GM19395 (cell line): ENCODE results near the gene SYPL1.

Experiments
- ATAC-seq: cut with Tn5 transposase; IDR thresholded peaks from one replicate; pipeline ENCODE4 v1.9.1; 2021; ENCODE audit warnings: mild to moderate bottlenecking, moderate library complexity; ENCODE audit not compliant: unreplicated experiment

The SYPL1 gene

DNA sequence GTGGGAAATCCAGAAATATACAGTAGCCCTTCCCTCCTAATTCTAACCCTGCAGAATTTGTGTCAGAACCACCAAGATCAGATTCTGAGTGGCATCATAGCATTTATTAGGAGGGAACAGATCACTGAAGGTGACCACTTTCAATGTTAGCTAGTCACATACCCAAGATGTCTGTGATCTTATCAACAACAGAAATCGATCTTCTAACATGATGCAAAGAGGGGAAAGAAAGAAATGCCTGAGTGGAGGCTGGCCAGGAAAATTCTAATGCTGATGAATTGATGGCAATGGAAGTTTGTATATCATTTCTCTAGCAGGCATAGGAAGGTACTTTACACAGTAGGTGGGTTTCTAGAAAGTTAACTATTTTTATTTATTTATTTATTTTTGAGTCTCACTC lies 10.6 kb upstream of the SYPL1 start:
- ATAC-seq = no peak

GRCh38 chr7:106121189-106121810 lies 9.2 kb upstream of the SYPL1 start:
- no peak for ATAC-seq

- no peak for ATAC-seq
Measured at GRCh38 chr7:106120500-106120899, 8.4 kb upstream of the SYPL1 start.

GRCh38 chr7:106119719-106120118 lies 7.6 kb upstream of the SYPL1 start:
- ATAC-seq = no peak

GRCh38 chr7:106117786-106118544 lies 5.9 kb upstream of the SYPL1 start:
- ATAC-seq = no peak

DNA sequence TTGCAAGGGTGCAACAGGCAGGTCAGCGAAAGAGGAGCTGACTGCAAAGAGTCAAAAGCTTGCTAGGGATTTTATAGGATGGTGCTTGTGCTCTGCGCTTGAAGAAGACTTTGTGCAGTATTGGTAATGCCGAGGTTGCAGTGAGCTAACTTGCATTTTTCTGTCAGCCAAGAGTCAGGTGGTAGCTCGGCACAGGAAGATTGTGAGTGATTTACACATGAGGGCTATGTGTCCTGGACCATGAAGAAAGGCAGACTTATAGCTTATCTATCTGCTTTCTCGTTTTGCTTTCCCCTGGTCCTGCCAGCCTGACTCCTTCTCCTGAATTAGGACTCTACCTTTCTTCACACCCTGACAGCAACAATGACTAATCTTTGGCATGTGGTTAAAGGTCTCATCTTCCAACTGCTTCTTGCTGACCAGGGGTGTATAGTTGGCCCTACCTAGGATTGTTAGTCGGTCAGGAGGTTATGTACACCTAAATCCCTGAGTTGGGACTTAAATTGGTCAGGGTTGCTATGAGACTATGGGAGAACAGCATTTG lies 4.1 kb upstream of the SYPL1 start:
- ATAC-seq = no peak

DNA sequence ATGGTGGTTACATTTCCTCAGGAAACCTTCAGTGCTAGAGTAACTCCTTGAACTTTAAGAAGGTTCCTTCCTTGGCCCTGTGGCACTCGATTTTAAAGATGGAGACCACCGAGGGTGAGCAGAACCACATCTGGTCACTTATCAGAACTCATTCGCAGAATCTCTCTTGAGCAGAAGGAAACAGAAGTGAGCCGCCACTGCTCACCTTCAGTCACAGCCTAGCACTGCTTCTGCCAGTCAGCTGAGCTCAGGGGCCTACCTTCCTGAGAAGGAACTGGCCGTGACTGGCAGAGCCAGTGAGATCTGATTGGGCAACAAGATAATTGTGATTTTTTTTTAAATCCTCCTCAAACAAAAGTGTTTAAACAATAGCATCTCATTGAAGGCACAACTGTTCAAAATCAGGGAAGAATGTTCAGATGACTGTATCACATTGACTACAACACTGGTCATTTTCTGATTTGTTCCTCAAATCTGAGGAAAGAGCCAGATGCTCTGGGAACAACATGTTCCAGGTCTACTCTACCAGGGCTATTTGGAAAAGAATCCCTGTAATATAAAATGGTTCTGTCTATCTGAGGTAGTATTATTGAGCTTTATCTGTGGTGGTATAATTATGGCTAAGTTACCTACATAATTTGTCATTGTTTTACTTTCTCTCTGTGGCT lies 2.7 kb upstream of the SYPL1 start:
- ATAC-seq = no peak

GRCh38 chr7:106112972-106113421 lies 885 bp upstream of the SYPL1 start:
- no peak for ATAC-seq

- ATAC-seq = peak; percentile 31
Measured at GRCh38 chr7:106111655-106112117, 426 bp downstream of the SYPL1 start.

DNA sequence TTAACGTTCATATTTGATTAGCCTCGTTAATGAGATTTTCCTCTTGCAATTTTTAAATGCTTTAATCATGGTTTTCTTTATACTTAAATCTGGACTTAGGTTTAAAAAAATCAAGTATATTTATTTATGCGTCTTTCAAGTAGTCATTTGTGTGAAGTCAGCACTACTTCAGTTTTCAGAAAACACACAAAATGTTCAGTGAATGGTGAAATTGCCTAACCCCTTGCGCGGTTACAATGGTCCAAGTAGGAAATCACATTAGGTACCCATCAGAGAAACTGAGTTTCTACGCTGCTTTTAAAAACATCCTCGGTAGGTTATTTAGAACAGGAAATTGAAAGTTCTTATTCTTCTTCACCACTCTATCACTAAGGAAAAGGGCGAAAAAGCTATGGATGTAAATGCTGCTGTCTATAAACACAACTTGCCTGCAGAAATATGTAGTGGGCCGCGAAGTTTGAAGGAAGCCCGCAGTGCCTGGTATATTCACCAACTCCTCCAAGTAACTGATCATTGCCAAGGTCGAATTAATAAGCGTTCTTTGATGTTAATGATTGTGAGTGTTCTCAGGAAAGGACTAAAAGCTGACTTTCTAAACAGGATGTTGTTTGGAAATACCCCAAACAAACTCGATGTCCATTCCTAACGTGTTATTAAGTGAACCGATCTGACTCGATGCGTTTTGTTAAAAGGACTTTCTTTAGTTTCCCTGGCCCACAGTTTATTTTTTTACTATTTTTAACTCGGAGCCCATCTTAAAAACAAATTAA lies 1.0 kb downstream of the SYPL1 start:
- ATAC-seq = no peak

GRCh38 chr7:106110238-106110560 lies 1.9 kb downstream of the SYPL1 start:
- ATAC-seq = no peak

GRCh38 chr7:106109521-106110237 lies 2.4 kb downstream of the SYPL1 start:
- ATAC-seq = no peak

DNA sequence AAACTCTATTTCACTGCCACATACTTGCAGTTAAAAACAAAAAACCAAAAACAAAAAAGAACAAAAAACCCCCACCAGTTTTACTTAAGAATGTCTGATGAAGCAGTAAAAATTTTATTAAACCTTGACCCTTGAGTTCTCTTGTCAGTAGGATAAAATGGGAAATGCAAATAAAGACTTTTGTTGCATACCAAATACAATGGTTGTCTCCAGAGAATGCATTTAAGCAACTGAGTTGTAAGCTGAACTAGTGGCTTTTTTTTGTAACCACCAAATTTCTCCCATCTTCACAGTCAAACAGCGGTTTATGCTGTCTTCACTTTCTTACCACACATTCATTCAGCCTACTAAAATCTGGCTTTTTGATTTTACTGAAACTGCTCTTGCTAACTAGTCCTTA lies 3.1 kb downstream of the SYPL1 start:
- ATAC-seq = no peak

- ATAC-seq = no peak
Measured at GRCh38 chr7:106104721-106105260, 7.3 kb downstream of the SYPL1 start.

GRCh38 chr7:106102387-106102966 lies 9.6 kb downstream of the SYPL1 start:
- ATAC-seq = no peak

- no peak for ATAC-seq
Measured at GRCh38 chr7:106101726-106102125, 10.4 kb downstream of the SYPL1 start.

DNA sequence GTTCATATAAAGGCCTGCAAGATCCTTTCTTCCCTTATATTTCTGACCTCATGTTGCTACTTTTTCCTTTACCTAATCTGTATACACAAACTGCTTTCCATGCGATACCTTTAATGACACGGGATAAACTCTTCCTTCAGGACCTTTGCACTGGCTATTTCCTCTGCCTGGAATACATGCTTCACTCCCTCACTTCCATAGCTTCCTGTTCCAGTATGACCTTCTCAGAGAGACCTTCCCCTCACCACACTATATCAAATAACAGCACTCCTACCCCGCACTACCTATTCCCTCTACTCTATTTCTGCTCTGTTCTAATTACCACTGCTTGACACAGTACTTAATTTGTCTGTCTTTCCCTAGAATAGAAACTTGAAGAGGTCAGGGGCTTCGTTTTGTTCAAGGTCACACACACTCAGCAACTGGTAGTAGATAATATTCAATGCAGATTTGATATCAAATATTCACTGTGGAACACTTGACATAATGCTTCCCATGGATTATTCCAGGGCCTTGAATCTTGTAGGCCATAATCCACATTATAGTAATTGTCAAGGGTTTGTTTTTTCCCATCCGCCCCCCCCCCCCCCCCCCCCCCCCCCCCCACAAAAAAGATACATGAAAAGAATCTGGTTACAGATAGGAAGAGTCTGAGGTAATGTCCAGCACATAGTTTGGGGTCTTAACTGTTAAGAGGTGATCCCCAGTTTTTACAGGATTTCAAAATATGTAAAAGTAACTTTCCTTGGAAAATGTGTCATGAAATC lies 11.1 kb downstream of the SYPL1 start:
- no peak for ATAC-seq

DNA sequence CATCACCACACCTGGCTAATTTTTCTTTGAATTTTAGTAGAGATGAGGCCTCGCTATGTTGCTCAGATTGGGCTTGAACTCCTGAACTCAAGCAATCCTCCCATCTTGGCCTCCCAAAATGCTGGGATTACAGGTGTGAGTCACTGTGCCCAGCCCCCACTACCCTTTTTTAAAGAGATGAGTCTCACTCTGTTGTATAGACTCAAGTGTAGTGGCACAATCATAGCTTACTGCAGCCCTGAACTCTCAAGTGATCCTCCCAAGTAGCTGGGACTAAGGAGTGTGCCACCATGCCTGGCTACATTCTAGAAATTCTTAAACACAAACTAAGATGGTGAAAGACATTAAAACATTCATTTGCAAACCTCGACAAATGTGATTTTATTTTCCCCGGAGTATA lies 12.6 kb downstream of the SYPL1 start:
- ATAC-seq = no peak

DNA sequence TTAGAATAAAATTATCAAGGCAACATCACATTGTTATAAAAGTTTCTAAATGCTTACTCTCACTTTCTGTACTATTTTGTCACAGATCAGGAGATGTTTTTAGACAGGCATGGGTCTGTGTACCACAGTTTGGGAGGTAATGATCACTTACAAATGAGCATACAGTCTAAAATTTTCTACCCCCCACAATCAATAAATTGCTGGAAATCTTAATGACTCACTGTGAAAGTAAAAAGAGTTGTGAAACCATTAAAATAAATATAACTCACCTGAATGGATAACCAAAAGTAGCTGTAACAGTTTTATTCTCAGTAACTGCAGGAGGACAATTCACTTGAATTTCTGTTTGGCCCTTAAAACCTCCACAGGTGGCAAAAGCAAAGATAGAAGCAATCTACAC lies 13.2 kb downstream of the SYPL1 start:
- no peak for ATAC-seq
